ENCODE data around the gene RNF166.

Gene RNF166

DNA sequence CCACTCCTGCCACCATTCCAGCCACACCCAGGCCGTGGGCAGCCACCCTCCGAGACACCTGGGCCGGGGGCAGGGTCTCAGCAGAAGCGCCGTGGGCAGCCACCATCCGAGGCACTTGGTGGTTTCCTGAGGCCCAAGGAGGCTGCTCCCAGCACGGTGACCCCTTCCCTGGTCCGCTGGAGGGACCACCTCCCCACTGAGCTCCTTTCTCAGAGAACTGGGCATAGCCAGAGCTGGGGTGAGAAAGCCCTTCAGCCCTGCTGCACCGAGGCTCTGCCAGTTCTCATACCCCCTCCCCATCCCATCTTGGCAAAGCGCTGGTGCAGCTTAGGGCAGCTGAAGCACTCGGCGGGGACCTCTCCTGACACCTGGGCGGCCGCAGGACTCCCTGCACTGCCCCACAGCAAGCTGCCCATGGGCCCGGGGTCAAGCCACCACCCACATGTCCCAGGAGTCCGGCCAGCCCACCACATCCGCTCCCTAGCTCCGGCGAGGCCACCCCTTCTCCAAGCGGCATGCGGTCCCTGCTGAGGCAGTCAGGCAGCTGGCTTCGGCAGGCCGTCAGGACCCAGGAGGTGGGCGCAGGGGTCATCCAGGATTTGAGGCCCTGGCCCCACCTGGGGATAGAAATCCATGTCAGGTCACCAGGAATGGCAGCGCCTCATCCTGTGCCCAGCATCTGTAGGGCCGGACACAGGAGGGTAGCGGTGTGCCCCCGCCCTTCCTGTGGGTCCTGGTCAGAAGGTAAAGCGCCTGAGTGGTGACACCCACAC lies 54.0 kb downstream of the RNF166 start:
- no peak for DNase-seq (ENCODE audit: low spot score)

DNA sequence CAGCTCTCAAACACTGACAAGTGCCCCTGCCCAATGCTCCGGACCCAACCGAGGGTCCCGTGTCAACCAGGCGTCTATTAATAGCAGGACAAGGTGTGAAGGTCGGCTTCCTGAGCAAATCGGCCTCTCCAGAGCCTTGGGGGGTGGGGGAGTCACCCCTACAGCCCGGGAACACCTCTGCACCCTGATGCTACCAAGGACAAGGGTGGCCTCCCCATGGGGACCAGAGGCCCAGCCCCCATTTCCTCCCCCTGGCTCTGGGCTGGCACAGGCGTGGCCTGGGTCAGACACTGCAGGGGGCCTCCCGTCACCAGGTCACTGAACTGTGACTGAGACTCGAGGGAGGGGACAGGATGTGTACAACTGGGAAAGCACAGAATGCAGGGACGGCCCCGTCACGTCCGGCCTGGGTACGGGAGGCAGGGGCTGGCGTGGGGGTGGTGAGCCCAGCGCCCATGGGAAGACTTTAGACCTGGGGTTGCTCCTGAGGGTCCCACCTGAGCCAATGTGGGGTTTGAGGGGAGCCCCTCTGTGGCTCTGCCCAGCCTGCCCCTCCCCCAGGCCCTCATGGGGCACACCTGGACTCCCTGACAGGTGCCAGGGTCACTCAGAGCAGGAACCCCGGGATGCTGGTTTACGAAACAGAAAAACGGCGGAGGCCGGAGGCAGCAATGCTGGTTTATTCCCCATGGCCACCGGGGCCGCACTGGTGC lies 54.8 kb downstream of the RNF166 start:
- DNase-seq (ENCODE audit: low spot score) = no peak

DNA sequence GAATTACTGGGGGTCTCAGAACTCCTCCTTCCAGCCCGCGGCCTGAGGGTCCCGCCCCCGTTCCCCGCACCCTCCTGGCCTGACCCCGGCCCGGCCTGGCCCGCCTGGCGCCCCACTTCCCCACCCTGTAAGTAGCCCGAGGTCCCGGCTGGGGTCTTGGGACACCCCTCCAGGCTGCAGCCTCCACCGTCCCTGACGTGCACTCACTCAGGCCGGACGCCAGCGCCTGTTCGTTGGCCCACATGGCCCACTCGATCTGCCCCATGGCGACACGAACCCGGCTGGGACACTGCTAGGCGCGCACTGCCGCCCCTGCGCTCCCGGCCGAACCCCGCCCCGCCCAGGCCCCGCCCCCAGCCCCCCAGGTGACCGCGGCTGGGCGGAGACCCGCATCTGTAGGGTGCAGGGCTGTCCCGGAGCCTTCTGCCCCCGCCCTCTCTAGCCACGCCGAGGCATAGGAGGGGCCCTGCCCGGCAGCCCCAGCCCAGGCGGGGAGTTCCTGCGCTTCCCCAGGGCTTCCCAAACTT lies 55.4 kb downstream of the RNF166 start, which contains the start of gene CYBA:
CYBA (minus strand) TSS at position 305 of the 527 bp plus-strand sequence; CDS start at position 265, 40 bp downstream.
- peak; percentile 65 for DNase-seq (ENCODE audit: low spot score)

DNA sequence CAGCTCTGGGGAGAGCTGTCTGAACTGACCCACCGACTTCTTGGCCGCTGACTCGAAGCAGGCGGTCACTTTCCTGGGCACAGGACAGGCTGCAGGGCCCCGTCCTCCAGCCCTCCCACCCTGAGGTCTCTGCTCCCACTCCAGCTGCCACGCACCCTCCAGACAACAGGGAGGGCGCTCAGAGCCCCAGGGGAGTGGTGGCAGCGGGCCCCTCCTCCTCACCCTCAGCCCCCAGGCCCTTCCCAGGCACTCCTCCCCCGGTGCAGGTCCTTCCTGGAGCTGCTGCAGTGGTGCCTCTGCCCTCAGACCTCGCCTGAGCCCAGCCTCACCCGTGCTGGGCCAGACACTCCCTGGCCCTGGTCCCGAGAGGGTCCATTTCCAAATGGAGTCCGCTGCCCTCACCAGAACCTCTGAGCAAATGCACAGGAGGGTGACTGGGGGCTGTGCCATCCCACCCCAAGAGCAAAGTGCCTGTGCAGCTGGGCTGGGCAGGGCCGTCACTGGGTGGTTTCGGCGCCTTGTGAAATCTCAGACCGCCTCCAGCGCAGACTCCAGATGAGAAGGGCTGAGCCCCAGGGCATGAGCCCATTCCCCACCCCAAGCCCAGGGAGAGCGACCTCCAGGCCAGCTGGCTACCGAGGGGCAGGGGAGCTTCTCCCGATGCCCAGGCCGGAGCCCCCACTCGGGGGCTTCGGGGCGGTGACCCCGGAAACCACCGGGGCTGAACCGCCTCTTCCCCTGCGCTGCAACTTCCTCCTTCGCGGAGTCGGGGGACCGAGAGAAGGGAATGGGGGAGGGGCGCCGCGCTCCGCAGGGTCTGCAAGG lies 56.1 kb downstream of the RNF166 start:
- no peak for DNase-seq (ENCODE audit: low spot score)

DNA sequence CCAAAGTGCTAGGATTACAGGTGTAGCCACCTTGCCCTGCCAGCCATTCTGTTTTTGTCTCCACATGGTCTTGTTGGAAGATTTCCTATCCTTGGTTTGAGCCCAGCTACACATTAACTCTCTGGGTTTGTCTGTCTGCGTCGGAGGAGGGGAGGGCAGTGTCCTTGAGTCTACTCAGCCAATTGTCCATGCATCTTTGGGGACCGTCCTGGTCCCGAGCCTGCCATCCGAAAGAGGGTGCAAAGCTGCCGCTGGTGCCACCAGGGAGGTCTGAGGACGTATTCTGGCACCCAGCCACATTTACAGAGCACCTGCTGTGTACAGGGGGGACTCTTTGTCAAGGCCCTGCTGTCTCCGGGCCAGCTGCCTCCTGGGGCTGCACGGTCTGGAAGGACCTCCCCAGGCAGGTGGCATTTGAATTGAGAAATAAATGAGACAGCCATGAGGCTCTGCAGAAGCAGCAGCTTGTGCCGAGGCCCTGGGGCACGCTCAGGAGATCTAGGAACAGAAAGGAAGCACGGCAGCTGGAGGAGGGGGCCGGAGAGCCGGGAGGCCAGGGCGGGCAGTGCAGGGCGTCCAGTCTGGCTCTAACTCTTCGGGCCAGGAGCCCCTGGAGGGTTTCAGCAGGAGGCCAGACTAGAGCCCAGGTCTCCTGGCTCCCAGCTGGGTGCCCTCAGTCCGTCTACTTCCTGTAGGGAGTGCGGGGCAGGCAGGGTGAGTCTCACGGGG lies 56.8 kb downstream of the RNF166 start:
- no peak for DNase-seq (ENCODE audit: low spot score)

DNA sequence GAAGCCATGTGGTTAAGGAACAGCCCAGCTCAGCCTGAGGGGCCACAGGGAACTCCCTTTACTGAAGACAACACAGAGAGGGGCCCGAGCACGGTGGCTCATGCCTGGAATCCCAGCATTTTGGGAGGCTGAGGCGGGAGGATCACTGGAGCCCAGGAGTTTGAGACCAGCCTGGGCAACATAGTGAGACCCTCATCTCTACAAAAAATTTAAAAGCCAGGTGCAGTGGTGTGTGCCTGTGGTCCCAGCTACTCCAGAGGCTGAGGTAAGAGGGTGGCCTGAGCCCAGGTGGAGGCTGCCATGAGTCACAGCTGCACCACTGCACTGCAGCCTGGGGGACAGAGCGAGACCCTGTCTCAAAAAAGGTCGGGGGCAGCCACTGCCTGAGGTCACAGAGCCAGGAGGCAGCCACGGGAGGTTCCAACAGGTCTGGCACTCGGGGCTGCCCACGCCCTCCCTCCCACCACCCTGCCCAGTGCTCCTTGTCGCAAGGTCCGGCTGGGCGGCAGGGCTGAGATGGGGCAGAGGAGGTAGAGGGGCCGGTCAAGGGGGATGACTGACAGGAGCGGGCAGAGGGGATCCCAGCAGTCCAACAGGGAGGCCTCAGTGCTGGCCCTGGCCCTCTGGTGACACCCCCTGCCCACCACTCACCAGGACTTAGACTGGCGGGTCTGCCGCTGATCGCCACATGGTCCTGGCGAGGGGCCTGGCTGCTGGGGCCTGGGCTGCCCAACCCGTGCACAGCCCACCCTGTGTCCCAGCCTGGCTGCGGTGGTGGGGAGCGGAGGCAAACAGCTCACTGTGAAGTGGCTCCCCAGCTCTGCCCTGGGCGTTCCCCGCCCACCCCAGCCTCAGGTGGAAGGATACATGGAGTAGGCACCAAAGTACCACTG lies 58.8 kb downstream of the RNF166 start:
- DNase-seq (ENCODE audit: low spot score) = no peak

Data from D341Med (cell line).